HG03025 (cell line): ENCODE results near the gene PODXL2.

Experiments
- ATAC-seq: cut with Tn5 transposase; IDR thresholded peaks from one replicate; pipeline ENCODE4 v1.9.1; 2021; ENCODE audit warnings: mild to moderate bottlenecking, moderate library complexity; ENCODE audit not compliant: unreplicated experiment, low FRiP score

Gene PODXL2

DNA sequence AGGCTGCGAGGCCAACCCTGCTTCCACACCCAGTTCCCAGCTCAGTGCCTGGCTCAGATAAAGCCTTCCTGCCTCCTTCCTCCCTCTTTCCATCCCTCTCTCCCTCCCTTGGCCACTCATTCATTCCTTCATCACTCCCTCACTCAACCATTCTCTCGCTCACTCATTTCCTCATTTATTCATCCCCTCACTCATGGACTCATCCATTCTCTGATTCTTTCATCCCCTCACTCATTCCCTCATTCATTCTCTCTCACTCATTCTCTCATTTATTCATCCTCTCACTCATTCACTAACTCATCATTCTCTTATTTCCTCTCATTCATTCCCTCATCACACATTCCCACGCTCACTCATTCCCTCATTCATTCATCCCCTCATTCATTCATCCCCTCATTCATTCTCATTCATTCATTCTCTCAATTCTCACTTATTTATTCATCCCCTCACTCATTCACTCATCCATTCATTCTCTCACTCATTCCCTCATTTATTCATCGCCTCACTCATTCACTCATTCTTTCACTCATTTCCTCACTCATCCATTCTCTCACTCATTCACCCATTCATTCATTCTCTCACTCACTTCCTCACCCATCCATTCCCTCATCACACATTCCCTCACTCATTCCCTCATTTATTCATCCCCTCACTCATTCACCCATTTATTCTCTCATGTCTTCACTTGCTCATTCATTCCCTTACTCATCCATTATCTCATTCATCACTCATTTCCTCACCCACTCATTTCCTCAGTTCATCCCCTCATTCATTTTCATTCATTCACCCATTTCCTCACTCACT, 56.9 kb downstream of the PODXL2 start:
- ATAC-seq = no peak

DNA sequence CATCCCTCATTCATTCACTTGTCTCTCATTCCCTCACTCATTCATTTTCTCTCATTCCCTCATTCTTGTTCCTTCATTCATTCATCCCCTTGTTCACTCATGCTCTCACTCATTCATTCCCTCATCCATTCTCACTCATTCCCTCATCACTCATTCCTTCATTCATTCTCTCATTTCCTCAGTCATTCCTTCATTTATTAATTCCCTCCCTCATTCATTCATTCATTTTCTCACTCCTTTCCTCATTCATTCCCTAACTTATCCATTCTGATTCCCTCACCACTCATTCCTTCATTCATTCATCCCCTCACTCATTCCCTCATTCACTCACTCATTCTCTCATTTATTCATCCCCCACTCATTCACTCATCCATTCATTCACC, 57.5 kb downstream of the PODXL2 start:
- no peak for ATAC-seq

DNA sequence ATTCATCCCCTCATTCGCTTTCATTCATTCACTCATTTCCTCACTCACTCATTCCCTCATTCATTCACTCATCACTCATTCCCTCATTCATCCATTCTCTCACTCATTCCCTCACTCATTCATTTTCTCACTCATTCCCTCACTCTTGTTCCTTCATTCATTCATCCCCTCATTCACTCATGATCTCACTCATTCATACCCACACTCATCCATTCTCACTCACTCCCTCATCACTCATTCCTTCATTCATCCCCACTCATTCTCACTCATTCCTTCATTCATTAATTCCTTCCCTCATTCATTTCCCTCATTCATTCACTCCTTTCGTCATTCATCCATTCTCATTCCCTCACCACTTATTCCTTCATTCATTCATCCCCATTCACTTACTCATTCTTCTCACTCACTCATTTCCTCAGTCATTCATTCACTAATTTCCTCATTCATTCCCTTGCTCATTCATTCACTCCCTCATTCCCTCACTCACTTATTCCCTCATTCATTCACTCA, 58.3 kb downstream of the PODXL2 start:
- ATAC-seq = no peak

DNA sequence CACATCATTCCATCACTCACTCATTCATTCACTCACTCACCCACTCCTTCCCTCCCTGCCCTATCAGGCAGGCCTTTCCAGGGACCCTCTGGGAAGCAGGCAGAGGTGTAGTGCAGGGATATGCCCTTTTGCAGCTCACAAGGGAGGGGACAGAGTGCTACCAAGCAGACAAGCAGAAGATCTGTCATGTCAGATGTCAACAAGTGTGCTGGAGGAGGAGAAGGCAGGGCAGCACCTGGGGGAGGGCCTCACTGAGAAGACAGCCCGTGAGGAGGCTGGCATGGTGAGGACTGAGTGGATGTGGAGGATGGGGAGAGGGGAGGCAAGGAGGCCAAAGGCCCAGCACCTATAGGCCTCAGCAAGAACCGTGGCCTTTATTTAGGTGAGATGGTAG, 59.0 kb downstream of the PODXL2 start:
- no peak for ATAC-seq

GRCh38 chr3:127688416-127689265, 59.7 kb downstream of the PODXL2 start:
- ATAC-seq = no peak

- no peak for ATAC-seq
Observed at GRCh38 chr3:127689266-127689860, 60.4 kb downstream of the PODXL2 start.

GRCh38 chr3:127690106-127690505, 61.1 kb downstream of the PODXL2 start:
- no peak for ATAC-seq

GRCh38 chr3:127690823-127691452, 62.0 kb downstream of the PODXL2 start:
- no peak for ATAC-seq

- no peak for ATAC-seq
Observed at GRCh38 chr3:127691489-127691888, 62.5 kb downstream of the PODXL2 start.

GRCh38 chr3:127691974-127692373, 63.0 kb downstream of the PODXL2 start:
- no peak for ATAC-seq

DNA sequence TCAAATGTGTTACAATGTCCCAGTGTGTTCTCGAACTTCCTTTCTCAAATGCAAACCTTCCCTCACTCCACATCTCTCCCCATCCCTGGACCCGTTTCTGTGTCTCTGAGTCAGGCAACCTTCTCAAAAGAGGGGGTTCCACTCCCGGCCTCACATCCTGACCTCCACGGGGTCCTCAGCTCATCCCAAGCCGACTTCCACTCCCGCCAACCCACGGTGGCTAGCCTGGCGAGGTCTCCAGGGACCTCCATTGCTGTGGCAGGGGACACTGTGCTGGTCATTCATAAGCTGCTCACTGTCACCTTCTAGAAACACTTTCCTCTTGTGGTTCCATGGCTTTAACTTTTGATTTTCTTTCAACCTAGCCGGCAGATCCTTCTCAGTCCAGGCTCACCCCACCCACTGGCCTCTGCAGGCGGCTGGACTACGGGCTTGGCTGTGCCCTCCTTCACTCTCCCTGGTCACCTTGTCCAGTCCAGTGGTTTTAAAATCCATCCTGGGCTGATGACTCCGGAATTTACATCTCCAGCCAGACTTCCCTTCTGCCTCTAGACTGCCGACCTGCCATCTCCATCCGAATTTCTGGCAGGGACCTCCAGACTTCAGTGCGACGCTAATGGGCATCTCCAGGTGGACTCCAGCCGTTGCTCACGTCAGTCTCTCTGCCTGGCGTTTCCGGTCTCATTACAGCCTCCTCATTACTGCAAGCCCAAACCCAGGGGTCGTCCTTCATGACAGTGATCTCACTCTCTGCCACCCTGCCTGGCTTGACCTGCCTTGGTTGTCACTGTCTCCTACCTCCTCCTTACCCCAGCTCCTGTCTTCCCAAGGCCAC, 63.7 kb downstream of the PODXL2 start:
- no peak for ATAC-seq

DNA sequence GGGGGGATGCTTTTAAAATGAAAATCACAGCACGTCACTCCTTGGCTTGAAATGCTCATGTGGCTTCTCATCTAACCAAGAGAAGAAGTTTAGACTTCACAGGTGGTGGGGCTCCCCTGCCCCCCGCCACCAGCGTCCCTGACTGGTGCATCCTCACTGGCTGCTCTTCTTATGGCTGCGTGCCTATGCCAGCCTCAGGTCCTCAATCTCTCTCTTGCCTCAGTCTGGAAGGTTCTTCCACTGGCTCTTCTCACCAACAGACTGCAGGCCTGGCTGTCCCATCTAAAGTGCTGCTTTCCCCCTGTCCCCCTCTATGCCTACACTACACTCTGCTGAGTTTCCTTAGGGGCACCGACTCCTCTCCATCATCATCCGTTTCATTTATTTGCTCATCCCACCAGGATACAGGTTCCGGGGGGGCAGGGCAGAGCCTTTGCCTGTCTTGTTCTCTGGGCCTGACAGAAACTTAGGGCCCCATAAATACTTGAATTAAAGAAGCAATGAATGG, 64.4 kb downstream of the PODXL2 start:
- ATAC-seq = no peak

GRCh38 chr3:127694467-127695215, 65.7 kb downstream of the PODXL2 start:
- ATAC-seq = no peak

DNA sequence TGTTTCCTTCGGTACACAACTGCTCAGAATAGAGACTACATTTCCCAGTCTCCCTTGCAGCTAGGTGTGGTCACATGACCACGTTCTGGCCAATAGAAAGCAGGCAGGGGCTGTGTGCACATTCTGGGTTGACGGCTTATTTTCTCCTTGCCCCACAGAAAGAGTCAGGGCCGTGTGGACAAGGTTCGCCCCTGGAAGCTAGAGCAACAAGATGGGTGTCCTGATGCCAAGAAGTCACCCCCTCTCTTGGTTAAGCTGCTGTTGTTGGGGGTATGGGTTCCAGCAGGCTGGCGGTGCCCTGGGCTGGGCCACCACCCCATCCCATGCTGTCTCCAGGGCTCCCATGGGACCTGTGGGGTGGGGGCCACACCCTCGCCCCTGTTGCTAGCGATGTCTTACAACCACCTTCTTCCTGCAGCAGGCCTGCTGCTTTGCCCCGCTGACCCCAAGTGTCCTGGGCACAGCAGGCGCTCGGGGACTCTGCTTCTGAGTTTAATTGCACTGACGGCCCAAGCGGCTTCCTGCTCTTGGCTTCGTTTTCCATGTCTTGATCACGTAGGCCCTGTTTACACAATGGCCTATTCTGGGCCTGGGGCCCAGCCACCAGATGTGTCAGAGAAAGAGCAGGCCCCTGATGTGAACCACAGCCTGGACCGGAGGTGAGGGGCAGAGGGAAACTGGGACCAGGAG, 68.7 kb downstream of the PODXL2 start:
- ATAC-seq = no peak

DNA sequence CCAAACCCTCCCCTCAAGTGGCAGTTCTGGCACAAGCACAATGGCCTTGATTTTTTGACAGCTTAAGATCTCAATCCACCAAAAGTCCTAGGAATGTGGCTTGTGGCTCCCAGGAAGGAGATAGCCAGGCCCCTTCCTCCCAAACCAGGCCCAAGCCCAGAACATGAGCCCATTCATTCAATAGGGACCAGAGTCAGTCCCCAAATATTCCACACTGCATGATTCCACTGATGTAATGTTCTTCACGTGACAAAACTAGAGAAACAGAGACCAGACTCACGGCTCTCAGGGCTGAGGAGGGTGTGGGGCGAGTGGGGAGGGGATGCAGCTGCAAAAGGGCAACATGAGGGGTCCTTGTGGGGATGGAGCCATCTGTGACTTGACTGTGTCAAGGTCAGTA, 69.3 kb downstream of the PODXL2 start:
- ATAC-seq = no peak

DNA sequence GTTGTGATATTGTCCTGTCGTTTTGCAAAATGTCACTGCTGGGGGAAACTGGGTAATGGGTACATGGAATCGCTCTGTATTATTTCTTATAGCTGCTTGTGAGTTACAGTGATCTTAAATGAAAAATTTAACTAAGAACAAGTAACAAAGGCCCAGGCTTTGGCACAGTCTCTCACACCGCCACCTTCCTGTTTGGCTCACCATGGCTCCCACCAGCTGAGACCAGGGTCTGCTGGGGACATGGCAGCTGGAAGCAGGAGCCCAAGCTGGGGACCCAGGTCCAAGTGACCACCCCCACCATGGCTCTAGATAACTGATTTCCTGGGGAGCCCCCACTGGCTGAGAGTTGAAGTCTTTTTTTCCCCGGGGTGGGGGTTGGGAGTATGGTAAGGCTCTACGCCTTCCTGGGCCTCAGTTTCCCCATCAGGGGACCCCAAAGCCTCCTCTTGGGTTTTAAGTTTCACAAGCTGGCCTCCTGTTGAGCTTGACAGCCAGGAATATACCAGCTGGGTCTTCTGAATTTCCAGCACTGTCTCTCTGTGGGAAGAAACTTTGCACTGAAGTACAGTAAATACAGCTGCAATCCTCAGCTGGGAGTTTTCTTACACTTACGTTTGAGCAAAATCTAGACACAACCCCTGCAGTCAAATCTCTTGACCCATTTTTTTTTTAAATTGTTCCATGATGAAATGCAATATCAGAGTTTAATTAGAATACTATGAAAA, 69.9 kb downstream of the PODXL2 start:
- ATAC-seq = no peak

GRCh38 chr3:127699416-127700300, 70.7 kb downstream of the PODXL2 start:
- ATAC-seq = no peak
